Measurements from ENCODE around the gene SEMA3A.

GRCh38 chr7:84191842-84192241 is 2.7 kb downstream of the SEMA3A start:
- TF ChIP-seq CTCF (conservative IDR thresholded peaks at IDR 0.05) (no peak), EZH2 (IDR thresholded peaks at IDR 0.05; ENCODE audit: low read depth) (no peak)

Data from PC-9 (cell line).